Measurements from ENCODE around the gene MMP20. TPM values are rescaled to one million over a fixed set of nuclear protein-coding genes. Genes with fewer than 3 reads are reported as not detected.

MMP20 gene
- total RNA-seq, 4 donors from 2014 or later = not detected

- 45 to 50% methylated on average over 1 of the region's 1 CpG for WGBS, 2 donors
- Histone ChIP-seq H3K36me3 (no peaks in the 10 kb centered on the region), H3K4me1 (peaks cover 0 to 30% (median 3%) of the 10 kb centered on the region in 4 donors), H3K9me3 (no peaks in the 10 kb centered on the region), H3K27me3 (no peaks in the 10 kb centered on the region), H3K27ac (no peak overlapping the region), H3K4me3 (no peak overlapping the region)
- TF ChIP-seq POLR2A (IDR thresholded peaks at IDR 0.05) (no peak), CTCF (IDR thresholded peaks at IDR 0.05) (no peak), EP300 (IDR thresholded peaks at IDR 0.05) (no peak)
- DNase-seq (ENCODE audit: low spot score in 2 of 2) = no peak
Observed at GRCh38 chr11:102617466-102618008, 7.6 kb downstream of the MMP20 start.

GRCh38 chr11:102615894-102616432 lies 9.2 kb downstream of the MMP20 start:
- H3K9me3 ChIP-seq = no peaks in the 10 kb centered on the region
- TF ChIP-seq CTCF (IDR thresholded peaks at IDR 0.05) (no peak), EP300 (IDR thresholded peaks at IDR 0.05) (no peak), POLR2A (IDR thresholded peaks at IDR 0.05) (no peak)
- H3K4me3 ChIP-seq = no peak overlapping the region
- no peak for DNase-seq (ENCODE audit: low spot score in 2 of 2)
- peaks cover 0 to 33% (median 3%) of the 10 kb centered on the region in 4 donors for H3K4me1 ChIP-seq
- WGBS, 2 donors = 80 to 85% methylated on average over 3 of the region's 3 CpGs
- H3K27ac ChIP-seq = no peak overlapping the region
- H3K27me3 ChIP-seq = no peaks in the 10 kb centered on the region
- H3K36me3 ChIP-seq = no peaks in the 10 kb centered on the region

GRCh38 chr11:102615077-102615893 lies 9.8 kb downstream of the MMP20 start:
- WGBS, 2 donors = 63 to 78% methylated on average over 7 of the region's 7 CpGs
- Histone ChIP-seq H3K4me1 (peaks cover 0 to 30% (median 3%) of the 10 kb centered on the region in 4 donors), H3K27me3 (no peaks in the 10 kb centered on the region), H3K36me3 (no peaks in the 10 kb centered on the region), H3K9me3 (no peaks in the 10 kb centered on the region), H3K4me3 (no peak overlapping the region), H3K27ac (no peak overlapping the region)
- no peak for DNase-seq (ENCODE audit: low spot score in 2 of 2)
- TF ChIP-seq CTCF (IDR thresholded peaks at IDR 0.05) (no peak), EP300 (IDR thresholded peaks at IDR 0.05) (no peak), POLR2A (IDR thresholded peaks at IDR 0.05) (no peak)

- no peaks in the 10 kb centered on the region for H3K36me3 ChIP-seq
- no peaks in the 10 kb centered on the region for H3K27me3 ChIP-seq
- H3K4me1 ChIP-seq = peaks cover 0 to 28% (median 3%) of the 10 kb centered on the region in 4 donors
- TF ChIP-seq POLR2A (IDR thresholded peaks at IDR 0.05) (no peak), CTCF (IDR thresholded peaks at IDR 0.05) (peak in 1 of 5 experiments; percentile 9), EP300 (IDR thresholded peaks at IDR 0.05) (no peak)
- no peak overlapping the region for H3K4me3 ChIP-seq
- 52 to 55% methylated on average over 2 of the region's 2 CpGs for WGBS, 2 donors
- DNase-seq (ENCODE audit: low spot score in 2 of 2) = no peak
- H3K27ac ChIP-seq = no peak overlapping the region
- H3K9me3 ChIP-seq = no peaks in the 10 kb centered on the region
Observed at GRCh38 chr11:102614485-102614884, 10.6 kb downstream of the MMP20 start.

GRCh38 chr11:102614031-102614430 lies 11.1 kb downstream of the MMP20 start:
- Histone ChIP-seq H3K9me3 (no peaks in the 10 kb centered on the region), H3K4me3 (no peak overlapping the region), H3K27me3 (no peaks in the 10 kb centered on the region), H3K36me3 (no peaks in the 10 kb centered on the region), H3K4me1 (peaks cover 0 to 28% (median 3%) of the 10 kb centered on the region in 4 donors), H3K27ac (peak overlapping the region in 1 of 4 donors; percentile 61)
- 90 to 97% methylated on average over 2 of the region's 2 CpGs for WGBS, 2 donors
- DNase-seq (ENCODE audit: low spot score in 2 of 2) = no peak
- no peak for TF ChIP-seq CTCF (IDR thresholded peaks at IDR 0.05)
